IPS-18a (cell line): ENCODE results near the gene PTPRN2.

Experiments
- H3K27ac ChIP-seq: one replicate; pipeline ENCODE4 v1.5.1; 2013; ENCODE audit warnings: low read length
- H3K27me3 ChIP-seq: one replicate; pipeline ENCODE4 v1.6.1; 2013; ENCODE audit warnings: mild to moderate bottlenecking, low read length; ENCODE audit not compliant: control insufficient read depth, insufficient read depth
- H3K36me3 ChIP-seq: one replicate; pipeline ENCODE4 v1.6.1; 2013; ENCODE audit warnings: low read depth, low read length; ENCODE audit not compliant: control insufficient read depth
- H3K4me1 ChIP-seq: one replicate; pipeline ENCODE4 v1.6.1; 2013; ENCODE audit warnings: low read depth, low read length; ENCODE audit not compliant: control insufficient read depth
- H3K4me3 ChIP-seq: one replicate; pipeline ENCODE4 v1.5.1; 2013; ENCODE audit warnings: low read length
- H3K9ac ChIP-seq: one replicate; pipeline ENCODE4 v1.6.1; 2013; ENCODE audit warnings: mild to moderate bottlenecking, low read length, moderate library complexity
- H3K9me3 ChIP-seq: one replicate; pipeline ENCODE4 v1.6.1; 2013; ENCODE audit warnings: low read depth, low read length; ENCODE audit not compliant: control insufficient read depth

PTPRN2 gene

DNA sequence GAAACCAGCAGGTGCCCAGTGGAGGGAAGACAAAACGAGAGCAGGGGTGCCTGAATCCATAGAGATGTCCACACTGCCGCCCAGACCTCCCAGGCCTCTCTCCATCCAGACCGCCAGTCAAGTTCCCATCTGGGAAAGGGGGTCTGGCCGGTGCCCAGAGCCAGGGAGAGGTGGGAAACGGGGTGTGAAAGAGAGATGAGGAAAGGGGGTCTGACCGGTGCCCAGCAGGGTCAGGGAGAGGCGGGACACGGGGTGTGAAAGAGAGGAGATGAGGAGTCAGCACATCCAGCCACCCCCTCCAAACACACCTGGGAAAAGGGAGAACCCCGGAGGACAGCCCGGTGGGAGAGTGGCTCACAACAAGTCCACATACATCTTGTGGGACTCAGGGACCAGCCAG, 185.8 kb downstream of the PTPRN2 start:
- no peaks in the 10 kb centered on the region for H3K4me1 ChIP-seq
- no peaks in the 10 kb centered on the region for H3K27me3 ChIP-seq
- no peak overlapping the region for H3K4me3 ChIP-seq
- H3K27ac ChIP-seq, result no peak overlapping the region
- H3K9ac ChIP-seq, result no peak overlapping the region
- no peaks in the 10 kb centered on the region for H3K36me3 ChIP-seq
- no peaks in the 10 kb centered on the region for H3K9me3 ChIP-seq

DNA sequence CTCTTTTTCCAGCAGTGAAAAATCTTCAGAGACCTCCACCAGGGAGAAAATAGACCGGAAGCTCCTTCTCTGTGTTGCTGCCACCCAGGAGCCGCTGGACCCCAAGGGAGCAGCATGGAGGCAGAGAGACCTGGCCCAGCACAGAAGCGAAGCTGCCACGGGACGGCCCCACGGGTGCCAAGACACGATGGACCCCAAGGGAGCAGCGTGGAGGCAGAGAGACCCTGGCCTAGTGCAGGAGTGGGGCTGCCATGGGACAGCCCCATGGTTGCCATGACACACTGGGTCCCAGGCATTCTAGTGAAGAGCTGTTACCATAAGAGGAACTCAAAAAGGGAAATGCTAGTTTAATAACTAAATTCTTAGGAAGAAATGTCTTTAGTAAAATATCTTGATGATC, 186.3 kb downstream of the PTPRN2 start:
- H3K9me3 ChIP-seq, result no peaks in the 10 kb centered on the region
- H3K27ac ChIP-seq, result no peak overlapping the region
- H3K4me3 ChIP-seq, result no peak overlapping the region
- no peak overlapping the region for H3K9ac ChIP-seq
- no peaks in the 10 kb centered on the region for H3K36me3 ChIP-seq
- no peaks in the 10 kb centered on the region for H3K4me1 ChIP-seq
- no peaks in the 10 kb centered on the region for H3K27me3 ChIP-seq

DNA sequence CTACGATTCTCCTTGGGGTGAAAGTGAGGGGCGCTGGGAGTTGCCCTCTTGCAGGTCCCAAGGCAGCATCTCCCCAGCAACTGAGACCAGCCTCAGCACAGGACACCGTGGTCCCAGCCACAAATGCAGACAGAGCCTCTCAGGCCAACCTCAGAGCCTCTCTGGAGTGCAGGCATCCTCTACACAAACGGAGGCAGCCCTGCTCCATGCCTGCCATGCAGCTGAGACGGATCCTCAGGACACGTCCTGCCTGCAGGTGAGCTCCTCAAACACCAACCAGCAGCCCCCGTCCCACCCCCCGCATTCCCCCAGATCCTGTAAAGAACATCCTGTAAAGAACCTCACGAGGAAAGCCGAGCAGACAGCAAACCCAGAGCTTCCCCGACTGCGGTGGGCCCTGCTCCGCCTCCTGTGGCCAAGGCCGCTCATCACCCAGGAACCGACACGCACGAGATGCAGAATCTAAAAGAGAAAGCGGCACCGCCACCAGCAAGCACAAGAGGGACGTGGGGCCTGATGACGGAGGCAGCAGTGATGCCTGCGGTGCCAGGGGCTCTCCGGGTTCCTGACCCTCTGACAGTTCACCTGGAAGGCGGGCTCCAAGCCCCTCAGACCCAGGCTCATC, 186.9 kb downstream of the PTPRN2 start:
- H3K4me1 ChIP-seq, result no peaks in the 10 kb centered on the region
- H3K27me3 ChIP-seq, result no peaks in the 10 kb centered on the region

DNA sequence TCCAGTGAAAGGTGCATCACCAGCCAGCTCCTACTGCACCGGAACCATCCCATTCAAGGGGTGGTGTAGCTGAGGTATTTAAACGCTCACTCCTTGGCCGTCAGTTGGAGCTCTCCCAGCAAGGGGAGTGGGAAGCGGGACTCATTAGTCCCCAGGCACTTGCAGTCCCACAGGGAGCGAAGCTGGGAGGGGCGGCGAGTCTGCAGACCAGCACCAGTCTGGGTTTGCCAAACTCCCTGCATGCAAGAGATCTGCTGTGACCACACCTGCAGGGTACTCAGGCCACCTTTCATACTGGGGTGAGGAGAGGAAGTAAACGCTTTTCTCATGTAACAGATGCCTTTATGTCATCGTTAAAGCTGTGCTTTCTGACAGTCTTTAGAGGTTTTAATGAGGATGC, 187.9 kb downstream of the PTPRN2 start:
- H3K27me3 ChIP-seq, result no peaks in the 10 kb centered on the region
- no peaks in the 10 kb centered on the region for H3K36me3 ChIP-seq
- no peak overlapping the region for H3K27ac ChIP-seq
- H3K4me1 ChIP-seq, result no peaks in the 10 kb centered on the region
- H3K4me3 ChIP-seq, result no peak overlapping the region
- H3K9ac ChIP-seq, result no peak overlapping the region
- no peaks in the 10 kb centered on the region for H3K9me3 ChIP-seq

More for the DNA sequence above, 186.9 kb downstream of the PTPRN2 start:
- Histone ChIP-seq H3K9ac (no peak overlapping the region), H3K4me3 (no peak overlapping the region), H3K9me3 (no peaks in the 10 kb centered on the region), H3K36me3 (no peaks in the 10 kb centered on the region), H3K27ac (no peak overlapping the region)

DNA sequence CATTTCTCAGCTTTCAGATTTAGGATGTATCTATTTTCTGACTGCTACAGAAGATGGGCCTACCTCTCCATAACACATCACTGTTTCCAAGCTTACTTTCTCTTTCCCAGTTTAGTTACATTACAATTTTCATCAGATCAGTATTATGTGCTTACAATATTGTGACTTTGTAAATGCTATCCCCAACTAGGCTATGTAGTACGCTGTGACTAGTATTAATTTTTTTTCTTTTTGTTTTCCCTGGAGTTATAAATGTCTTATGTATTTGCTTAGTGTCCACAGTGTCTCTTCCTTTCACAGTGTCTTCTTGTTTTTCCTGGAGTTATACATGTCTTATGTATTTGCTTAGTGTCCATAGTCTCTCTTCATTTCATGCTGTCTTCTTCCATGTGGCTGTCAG, 188.9 kb downstream of the PTPRN2 start:
- H3K9ac ChIP-seq, result no peak overlapping the region
- no peak overlapping the region for H3K4me3 ChIP-seq
- H3K27me3 ChIP-seq, result no peaks in the 10 kb centered on the region
- no peak overlapping the region for H3K27ac ChIP-seq
- no peaks in the 10 kb centered on the region for H3K9me3 ChIP-seq
- H3K36me3 ChIP-seq, result no peaks in the 10 kb centered on the region
- no peaks in the 10 kb centered on the region for H3K4me1 ChIP-seq

DNA sequence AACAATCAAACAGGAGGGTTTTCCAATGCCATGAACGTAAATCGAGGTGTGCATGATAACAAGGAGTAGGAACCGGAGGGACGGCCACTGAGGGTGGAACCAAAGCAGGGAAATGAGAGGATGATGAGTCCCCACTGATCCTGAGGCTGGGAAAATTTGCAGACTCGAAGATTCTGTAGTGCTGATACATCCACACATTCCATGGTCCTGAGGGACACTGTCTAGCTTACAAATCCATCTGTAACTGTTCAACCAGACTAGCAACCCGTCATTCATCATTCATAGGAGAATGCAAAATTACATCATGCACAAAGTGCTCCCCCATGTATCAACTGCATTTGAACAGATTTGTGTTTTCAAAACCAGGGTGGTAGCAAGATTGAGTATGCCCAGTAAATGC, 189.7 kb downstream of the PTPRN2 start:
- Histone ChIP-seq H3K27me3 (no peaks in the 10 kb centered on the region), H3K4me3 (no peak overlapping the region), H3K9me3 (no peaks in the 10 kb centered on the region), H3K9ac (no peak overlapping the region), H3K27ac (no peak overlapping the region), H3K4me1 (no peaks in the 10 kb centered on the region), H3K36me3 (no peaks in the 10 kb centered on the region)

DNA sequence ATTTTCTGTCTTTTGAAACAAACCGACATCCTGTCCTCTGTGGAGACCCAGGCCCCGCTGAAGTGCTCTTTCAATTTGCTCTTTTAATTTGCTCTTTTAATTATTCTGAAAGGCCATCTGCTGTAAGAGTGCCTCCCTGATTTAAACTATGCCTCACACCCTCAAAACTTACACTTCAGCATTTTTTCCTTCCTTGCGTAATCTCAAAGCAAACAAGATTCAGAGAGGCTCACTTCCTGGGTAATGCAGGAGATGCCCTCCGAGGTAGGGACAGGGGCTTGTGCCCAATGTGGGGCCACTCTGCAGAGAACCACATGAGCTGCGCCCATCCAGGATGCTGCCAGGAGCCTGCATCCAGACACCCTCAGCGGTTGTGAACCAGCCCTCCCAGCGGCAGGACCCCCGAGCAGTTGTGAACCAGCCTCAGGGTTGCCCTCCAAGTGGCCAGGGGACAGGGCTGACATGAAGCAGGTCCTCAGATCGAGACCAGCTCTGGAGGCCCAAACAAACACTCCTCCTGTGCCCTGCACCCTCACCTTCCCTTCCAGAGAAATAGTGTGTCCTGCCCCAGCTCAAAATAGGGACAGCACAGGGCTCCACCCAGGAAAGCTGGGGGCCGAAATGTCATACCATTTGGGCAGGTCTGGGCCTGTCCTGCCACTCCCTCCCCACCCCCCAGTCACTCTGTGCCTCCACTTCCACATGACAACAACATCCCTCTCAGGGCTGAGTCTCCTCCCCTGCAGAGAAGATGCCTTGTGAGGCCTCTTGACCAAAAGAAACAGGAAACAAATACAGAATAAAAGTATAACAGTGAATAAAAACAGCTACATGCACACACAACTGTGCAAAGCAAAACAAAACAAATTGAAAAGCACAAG, 190.4 kb downstream of the PTPRN2 start:
- Histone ChIP-seq H3K9me3 (no peaks in the 10 kb centered on the region), H3K9ac (no peak overlapping the region), H3K36me3 (no peaks in the 10 kb centered on the region), H3K27me3 (no peaks in the 10 kb centered on the region), H3K27ac (no peak overlapping the region), H3K4me3 (no peak overlapping the region), H3K4me1 (no peaks in the 10 kb centered on the region)

DNA sequence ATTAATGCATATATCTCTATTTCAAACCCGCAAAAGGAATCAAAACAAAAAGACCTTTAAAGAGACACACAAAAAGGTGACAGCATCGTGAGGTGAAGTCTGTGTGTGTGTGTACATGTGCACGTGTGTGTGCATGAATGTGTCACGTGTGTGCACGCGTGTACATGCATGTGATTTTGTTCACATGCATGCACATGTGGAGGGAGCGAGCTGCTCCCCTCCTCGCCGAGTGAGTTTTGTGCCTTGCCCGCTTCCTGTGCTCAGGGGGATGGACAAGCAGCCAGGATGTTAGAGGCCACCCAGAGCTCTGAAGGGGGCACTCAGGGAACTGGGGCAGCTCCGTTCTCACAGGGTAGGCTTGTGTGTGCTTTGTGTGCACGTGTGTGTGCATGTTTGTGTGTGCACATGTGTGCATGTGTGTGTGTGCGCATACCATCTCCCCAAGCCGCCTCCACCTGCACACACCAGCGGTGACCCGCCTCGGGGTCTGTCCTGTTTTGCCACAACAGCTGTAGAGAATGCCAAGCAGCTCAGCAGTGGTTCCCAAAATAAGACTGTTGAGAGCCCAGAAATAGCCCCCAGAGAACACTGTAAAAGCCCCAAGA, 191.2 kb downstream of the PTPRN2 start:
- no peak overlapping the region for H3K4me3 ChIP-seq
- H3K9me3 ChIP-seq, result no peaks in the 10 kb centered on the region
- H3K27ac ChIP-seq, result no peak overlapping the region
- no peaks in the 10 kb centered on the region for H3K36me3 ChIP-seq
- no peaks in the 10 kb centered on the region for H3K4me1 ChIP-seq
- H3K27me3 ChIP-seq, result no peaks in the 10 kb centered on the region
- no peak overlapping the region for H3K9ac ChIP-seq

DNA sequence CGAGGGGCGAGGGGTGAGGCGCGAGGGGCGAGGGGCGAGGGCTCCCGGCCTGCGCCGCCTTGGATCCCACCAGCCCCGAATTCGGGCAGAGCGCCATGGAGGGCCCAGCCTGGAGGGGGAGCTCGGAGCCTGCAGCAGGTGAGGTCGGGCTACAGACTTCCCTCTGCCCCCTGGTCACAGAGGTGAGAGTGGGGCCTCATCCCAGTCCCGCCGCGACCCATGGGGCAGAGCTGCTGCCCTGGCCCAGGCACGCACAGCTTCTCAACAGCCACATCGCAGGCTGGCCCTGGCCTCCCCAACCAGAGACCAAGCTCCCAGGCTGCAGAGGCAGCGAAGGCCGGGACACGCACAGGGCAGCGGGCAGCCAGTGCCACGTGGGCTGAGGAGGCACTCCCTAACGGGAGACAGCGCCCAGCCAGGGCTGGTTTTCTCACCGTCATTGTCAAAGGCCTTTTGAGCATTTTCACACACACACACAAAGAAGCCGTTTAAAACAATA, 191.8 kb downstream of the PTPRN2 start:
- Histone ChIP-seq H3K4me1 (no peaks in the 10 kb centered on the region), H3K36me3 (no peaks in the 10 kb centered on the region), H3K9ac (no peak overlapping the region), H3K4me3 (no peak overlapping the region), H3K27ac (no peak overlapping the region), H3K27me3 (no peaks in the 10 kb centered on the region), H3K9me3 (no peaks in the 10 kb centered on the region)

DNA sequence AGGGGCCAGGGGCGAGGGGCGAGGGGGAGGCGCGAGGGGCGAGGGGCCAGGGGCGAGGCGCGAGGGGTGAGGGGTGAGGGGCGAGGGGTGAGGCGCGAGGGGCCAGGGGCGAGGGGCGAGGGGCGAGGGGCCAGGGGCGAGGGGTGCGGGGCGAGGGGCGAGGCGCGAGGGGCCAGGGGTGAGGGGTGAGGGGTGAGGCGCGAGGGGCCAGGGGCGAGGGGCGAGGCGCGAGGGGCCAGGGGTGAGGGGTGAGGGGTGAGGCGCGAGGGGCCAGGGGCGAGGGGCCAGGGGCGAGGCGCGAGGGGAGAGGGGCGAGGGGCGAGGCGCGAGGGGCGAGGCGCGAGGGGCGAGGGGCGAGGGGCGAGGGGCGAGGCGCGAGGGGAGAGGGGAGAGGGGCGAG, 192.3 kb downstream of the PTPRN2 start:
- Histone ChIP-seq H3K27me3 (no peaks in the 10 kb centered on the region), H3K9ac (no peak overlapping the region), H3K9me3 (no peaks in the 10 kb centered on the region), H3K36me3 (no peaks in the 10 kb centered on the region), H3K27ac (no peak overlapping the region), H3K4me1 (no peaks in the 10 kb centered on the region), H3K4me3 (no peak overlapping the region)

DNA sequence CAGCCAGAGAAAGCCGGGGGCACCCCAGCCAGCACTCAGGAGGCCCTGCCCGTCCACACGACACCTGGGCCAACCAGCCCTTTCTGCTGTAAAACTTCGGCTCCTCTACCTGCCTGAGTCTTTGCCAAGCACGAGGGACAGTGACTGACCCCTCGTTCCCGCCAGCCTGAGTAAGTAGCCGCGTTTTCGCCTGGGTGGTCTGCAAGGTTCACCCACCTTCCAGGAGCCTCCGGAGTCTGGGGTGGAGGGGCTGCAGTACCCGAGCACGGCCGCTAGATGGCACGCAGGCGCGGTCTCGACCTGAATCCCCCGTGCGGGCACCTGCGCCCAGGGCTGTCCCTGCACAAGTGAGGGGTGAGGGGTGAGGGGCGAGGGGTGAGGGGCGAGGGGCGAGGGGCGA, 192.7 kb downstream of the PTPRN2 start:
- Histone ChIP-seq H3K4me1 (no peaks in the 10 kb centered on the region), H3K27ac (no peak overlapping the region), H3K9me3 (no peaks in the 10 kb centered on the region), H3K36me3 (no peaks in the 10 kb centered on the region), H3K4me3 (no peak overlapping the region), H3K9ac (no peak overlapping the region), H3K27me3 (no peaks in the 10 kb centered on the region)
